ENCODE data around the gene NCKAP1. TPM values are rescaled to one million over a fixed set of nuclear protein-coding genes. Genes with fewer than 3 reads are reported as not detected.

Gene NCKAP1
- total RNA-seq, 1 experiment from 2014 or later, result 112 TPM

DNA sequence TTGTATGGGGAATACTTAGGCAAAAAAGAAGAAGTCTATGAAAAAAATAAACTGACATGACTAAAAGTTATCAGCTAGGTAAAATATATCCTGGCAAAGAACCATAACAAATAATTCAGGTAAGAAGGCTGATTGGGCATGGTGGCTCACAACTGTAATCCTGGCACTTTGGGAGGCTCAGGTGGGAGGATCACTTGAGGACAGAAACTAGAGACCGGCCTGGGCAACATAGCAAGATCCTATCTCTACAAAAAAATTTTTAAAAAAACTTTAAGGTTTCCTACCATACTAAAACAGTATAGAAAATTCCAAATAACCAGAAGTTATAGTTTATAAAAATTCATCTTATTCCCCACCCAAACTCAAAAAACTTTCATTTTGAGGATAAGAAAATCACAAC lies 10.8 kb downstream of the NCKAP1 start:
- H2BK15ac ChIP-seq (ENCODE audit: low read depth, low read length), result no peak overlapping the region
- H4K20me1 ChIP-seq (ENCODE audit: control insufficient read depth, insufficient read depth, insufficient read length), result no peaks in the 10 kb centered on the region

More for the DNA sequence above, 10.8 kb downstream of the NCKAP1 start:
- Mint-ChIP-seq H3K36me3 (ENCODE audit: insufficient read depth in 1 of 3, low read depth in 3 of 3) (peaks cover 8 to 13% (median 9%) of the 10 kb centered on the region in 3 experiments; a peak in 6 of 7 replicates), H3K4me1 (peaks cover 19 to 21% of the 10 kb centered on the region in 2 experiments), H3K27ac (no peak overlapping the region), H3K4me3 (no peak overlapping the region), H3K27me3 (ENCODE audit: low read depth) (no peaks in the 10 kb centered on the region), H3K9me3 (no peaks in the 10 kb centered on the region)
- TF ChIP-seq, protein P1, sequence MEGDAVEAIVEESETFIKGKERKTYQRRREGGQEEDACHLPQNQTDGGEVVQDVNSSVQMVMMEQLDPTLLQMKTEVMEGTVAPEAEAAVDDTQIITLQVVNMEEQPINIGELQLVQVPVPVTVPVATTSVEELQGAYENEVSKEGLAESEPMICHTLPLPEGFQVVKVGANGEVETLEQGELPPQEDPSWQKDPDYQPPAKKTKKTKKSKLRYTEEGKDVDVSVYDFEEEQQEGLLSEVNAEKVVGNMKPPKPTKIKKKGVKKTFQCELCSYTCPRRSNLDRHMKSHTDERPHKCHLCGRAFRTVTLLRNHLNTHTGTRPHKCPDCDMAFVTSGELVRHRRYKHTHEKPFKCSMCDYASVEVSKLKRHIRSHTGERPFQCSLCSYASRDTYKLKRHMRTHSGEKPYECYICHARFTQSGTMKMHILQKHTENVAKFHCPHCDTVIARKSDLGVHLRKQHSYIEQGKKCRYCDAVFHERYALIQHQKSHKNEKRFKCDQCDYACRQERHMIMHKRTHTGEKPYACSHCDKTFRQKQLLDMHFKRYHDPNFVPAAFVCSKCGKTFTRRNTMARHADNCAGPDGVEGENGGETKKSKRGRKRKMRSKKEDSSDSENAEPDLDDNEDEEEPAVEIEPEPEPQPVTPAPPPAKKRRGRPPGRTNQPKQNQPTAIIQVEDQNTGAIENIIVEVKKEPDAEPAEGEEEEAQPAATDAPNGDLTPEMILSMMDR (conservative IDR thresholded peaks at IDR 0.05), result no peak
- Histone ChIP-seq H3K23me2 (ENCODE audit: insufficient read length, low read depth, low read length, poor library complexity, severe bottlenecking) (no peaks in the 10 kb centered on the region), H3K14ac (ENCODE audit: insufficient read depth, low read length) (no peak overlapping the region), H3K4ac (ENCODE audit: low read depth, low read length) (no peak overlapping the region), H3K4me1 (ENCODE audit: insufficient read depth, low read length) (no peaks in the 10 kb centered on the region), H4K91ac (ENCODE audit: insufficient read length, low read depth, low read length) (no peak overlapping the region), H3K18ac (ENCODE audit: insufficient read length, low read depth, low read length) (no peak overlapping the region), H2BK20ac (ENCODE audit: low read depth, low read length, poor library complexity, severe bottlenecking) (no peak overlapping the region), H2AK5ac (ENCODE audit: insufficient read length, low read length) (no peak overlapping the region), H3K9ac (ENCODE audit: extremely low read depth, insufficient read length, low read length) (no peak overlapping the region), H3K27me3 (ENCODE audit: insufficient read depth, low read length) (no peaks in the 10 kb centered on the region), H2BK5ac (ENCODE audit: insufficient read length, low read length) (no peak overlapping the region), H3K4me2 (ENCODE audit: insufficient read depth, insufficient read length, low read length) (no peak overlapping the region), H2BK120ac (ENCODE audit: low read depth, low read length, poor library complexity, severe bottlenecking) (no peak overlapping the region), H3K23ac (ENCODE audit: insufficient read length, low read depth, low read length) (no peak overlapping the region), H4K5ac (ENCODE audit: insufficient read length, low read depth, low read length) (no peak overlapping the region), H3T11ph (ENCODE audit: low read length) (no peak overlapping the region), H3K79me2 (ENCODE audit: insufficient read depth, low read length) (peaks cover 29% of the 10 kb centered on the region; the same call in 1 of the 2 replicates), H3K9me3 (ENCODE audit: control insufficient read depth, low read depth, low read length) (no peaks in the 10 kb centered on the region), H3K56ac (ENCODE audit: insufficient read length, low read depth, low read length) (no peak overlapping the region), H4K8ac (replicated peaks; ENCODE audit: insufficient read length, low read depth, low read length) (no peak overlapping the region), H3K27ac (ENCODE audit: insufficient read length, low read depth, low read length) (no peak overlapping the region), H2BK12ac (ENCODE audit: insufficient read length, low read depth, low read length) (no peak overlapping the region), H2AFZ (ENCODE audit: low read length) (no peak overlapping the region), H3K79me1 (ENCODE audit: insufficient read depth, low read depth, low read length, poor library complexity, severe bottlenecking) (peaks cover 5% of the 10 kb centered on the region)
- WGBS (ENCODE audit: extremely low coverage, insufficient read length, low lambda C conversion rate), result no CpG with 5 or more reads among the region's 1 CpG
- no peak for DNase-seq

Data from H9 (cell line).